Measurements from ENCODE around the gene OVCH2.
"Not testable (repeated sequence)": the region's sequence is repeated elsewhere in the genome, so short reads cannot be mapped to it uniquely, and the experiment has no call there.

OVCH2 gene

DNA sequence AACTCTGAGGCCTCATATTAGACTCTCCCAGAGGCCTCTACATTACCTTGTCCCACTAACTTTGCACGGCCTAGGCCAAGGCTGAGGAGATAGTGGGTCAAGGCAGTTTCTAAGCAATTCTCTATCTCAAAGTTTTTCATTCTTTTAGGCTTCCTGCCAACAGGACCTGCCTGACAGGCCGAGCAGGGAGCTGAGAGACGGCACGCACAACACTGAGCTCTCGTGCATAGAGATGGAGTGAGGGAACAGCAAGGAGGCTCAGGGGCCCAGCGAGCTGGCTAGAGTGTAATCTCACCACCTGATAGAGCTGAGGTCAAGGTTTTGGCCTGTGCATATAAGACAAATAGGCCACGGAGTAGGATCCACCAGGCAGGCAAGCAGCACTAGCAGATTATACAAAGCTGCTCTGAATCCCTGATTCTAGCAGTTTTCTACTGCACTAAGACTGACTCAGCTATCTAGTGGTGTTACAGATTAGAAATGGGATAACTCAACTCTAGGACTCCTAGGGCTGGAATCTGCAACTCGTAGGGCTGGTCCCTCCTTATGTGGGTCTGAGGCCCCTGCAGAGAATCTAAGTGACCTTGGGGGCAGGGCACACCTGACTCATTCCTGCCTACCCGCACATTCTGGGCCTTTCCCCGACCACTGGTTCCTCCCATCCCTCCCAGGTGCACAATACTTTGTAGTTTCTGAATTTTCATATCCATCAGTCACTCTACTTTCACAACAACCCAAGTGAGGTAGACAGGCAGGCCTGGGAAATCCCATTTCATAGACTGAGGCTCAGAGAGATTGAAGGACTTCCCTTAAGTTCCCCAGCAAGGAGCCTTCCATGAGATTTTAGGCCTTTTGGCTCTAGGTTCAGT lies 34.7 kb downstream of the OVCH2 start:
- peak; percentile 18 for DNase-seq (ENCODE audit: low read depth)

DNA sequence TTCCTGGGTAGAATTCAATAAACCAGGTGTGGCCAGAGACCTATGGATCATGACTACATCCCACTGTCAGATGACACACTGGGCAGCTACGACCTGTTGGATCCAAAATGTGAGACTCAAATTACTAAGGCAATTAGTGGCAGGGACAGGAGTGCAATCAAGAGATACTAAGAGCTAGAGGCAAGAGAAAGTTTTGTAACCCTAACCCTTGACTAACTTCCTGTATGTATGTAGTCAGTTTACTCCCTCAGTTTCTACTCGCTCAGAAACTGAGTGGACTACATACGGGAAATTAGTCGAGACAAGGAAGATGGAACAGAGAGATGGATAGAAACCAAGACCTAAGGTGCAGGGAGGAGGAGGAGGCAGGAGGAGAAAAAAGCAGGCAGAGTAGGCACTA lies 35.6 kb downstream of the OVCH2 start:
- no peak for DNase-seq (ENCODE audit: low read depth)

DNA sequence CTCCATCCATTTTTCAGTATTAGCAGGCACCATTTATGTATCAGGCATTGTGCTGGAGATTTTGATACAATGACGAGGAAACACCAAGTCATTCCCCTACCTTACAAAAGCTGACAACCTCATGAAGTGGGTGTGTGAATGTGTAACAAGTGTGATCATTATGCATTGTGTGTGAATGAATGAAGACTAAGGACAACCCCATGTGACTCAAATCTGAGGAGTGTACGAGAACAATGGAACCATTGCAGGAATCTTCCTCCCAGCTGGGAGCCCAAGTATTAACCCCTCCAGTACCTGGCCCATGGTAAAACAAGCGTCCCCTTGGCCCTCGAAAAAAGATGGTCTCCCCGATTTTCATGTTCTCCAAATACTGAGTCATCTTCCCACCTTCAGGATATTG lies 37.4 kb downstream of the OVCH2 start:
- no peak for DNase-seq (ENCODE audit: low read depth)

DNA sequence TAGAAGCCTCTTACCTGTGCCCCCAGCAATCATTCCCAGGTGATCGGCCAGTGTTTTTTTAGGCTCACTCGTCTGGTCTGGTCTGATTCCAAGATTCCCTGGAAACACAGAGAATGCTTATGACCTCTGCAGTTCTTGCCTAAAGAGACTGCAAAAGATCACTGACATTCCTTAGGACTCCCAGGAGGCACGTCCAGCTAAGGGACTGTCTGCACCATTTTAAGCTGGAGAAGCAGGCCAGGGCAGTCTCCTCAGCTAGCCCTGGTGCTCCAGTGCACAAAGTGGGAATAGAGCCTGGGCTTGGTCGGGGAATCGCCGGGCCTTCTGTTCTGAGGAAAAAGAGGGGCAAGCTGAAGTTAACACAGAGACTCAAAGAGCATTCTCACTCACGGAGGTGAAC lies 37.8 kb downstream of the OVCH2 start:
- no peak for DNase-seq (ENCODE audit: low read depth)

DNA sequence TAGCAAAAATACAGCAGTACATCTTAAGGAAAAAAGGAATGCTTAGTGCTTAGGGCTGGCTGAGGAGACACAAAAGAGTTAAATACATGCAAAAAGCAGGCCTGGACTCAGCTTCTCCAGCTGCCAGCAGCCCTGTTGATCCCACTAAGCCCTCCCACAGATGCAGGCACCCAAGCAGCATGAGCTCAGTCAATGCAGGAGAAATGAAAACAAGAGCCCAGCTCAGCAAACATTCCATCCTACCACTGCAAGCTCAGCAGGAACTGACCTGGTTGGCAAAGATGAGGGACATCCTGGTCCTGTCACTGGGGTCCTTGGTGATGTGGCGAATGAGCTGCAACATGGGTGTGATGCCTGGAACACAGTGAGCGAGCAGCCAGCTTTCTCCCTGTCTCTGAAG lies 38.8 kb downstream of the OVCH2 start:
- DNase-seq (ENCODE audit: low read depth), result peak; percentile 36

DNA sequence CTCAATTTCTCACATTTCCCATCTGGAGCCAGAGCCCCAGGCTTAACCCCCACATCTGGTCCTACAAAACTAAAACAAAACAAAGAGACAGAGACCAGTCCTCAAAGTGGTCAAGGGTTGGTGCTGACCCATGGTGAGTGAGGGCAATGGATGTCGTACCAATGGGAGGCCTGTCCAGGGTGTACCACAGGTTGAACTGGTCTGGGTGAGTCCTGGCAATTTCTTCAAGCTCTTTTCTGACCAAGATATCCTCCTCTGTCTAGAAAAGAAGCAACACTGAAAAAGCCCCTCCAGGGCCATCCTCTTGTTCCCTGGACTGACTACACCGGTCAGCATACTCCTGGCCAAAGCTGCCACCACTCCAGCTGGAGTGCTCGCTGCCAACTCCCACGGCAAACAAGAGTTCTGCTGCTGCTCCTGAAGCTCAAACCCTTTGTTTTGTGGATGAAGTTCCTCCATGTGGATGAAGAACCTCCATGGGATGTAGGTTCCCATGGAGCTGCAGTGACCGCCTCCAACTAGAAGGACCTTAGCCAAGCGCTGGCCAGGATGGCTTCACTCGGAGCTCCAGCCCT lies 39.9 kb downstream of the OVCH2 start:
- no peak for DNase-seq (ENCODE audit: low read depth)

DNA sequence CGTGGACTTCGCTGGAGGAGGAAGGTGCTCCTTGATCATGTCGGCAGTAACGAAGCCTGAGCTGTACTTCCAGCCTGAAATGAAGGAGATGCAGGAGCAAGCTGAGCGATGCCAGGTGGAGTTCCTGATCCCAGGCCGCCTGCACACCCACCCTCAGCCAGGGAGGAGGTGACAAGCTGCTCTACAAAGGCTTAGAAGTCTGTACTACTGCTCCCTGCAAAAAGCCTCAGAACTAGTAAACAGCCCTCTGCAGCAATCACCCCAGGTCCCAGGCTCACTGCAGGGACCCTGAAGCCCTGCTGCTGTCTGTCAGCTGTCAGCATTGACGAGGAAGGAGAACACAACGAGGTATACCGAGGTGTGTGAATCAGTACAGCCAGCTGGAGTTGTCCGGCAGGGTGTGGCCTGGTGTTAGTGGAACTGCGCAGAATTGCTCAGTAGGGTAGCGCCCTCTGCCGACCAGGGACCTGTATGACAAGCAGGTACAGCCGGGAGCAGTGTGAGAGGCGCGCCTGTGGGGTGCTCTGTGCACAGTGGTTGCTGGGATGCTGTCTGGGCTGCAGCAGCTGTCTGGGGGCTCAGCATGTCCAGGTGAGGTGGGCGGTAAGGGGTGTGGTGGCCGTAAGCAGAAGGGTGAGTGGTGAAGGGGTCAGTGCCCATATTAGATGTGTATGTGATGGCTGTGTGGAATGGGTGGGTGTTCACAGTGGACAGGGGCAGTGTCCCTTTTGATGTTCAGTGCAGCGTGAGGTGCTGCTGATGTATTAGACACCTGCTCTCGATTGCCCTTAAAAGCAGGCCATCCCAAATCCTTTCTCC lies 40.6 kb downstream of the OVCH2 start:
- peak; percentile 65 for DNase-seq (ENCODE audit: low read depth)

DNA sequence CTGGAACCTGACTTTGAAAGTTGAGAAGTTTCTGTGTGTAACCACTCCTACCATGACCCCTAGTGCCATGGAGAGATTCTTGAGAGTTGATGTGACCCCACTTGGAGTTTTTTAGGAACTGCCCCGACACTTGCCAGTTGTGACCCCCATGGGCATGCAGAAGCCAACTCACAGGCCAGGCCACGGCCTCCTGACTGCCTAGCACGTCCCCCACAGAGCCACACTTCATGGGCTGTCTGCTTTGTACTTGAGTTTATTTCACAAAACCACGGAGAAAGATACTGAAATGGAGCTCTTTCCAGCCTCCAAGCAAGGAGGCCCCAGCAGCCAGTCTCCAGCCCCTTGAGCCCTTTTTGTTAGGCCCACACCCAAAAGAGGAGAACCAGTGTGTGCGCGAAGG lies 41.4 kb downstream of the OVCH2 start:
- no peak for DNase-seq (ENCODE audit: low read depth)

DNA sequence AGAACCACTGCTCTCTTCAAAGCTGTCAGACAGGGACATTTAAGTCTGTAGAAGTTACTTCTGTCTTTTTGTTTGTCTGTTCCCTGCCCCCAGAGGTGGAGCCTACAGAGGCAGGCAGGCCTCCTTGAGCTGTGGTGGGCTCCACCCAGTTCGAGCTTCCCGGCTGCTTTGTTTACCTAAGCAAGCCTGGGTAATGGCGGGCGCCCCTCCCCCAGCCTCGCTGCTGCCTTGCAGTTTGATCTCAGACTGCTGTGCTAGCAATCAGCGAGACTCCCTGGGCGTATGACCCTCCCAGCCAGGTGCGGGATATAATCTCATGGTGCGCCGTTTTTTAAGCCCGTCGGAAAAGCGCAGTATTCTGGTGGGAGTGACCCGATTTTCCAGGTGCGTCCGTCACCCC lies 42.7 kb downstream of the OVCH2 start:
- DNase-seq (ENCODE audit: low read depth), result not testable (repeated sequence)

DNA sequence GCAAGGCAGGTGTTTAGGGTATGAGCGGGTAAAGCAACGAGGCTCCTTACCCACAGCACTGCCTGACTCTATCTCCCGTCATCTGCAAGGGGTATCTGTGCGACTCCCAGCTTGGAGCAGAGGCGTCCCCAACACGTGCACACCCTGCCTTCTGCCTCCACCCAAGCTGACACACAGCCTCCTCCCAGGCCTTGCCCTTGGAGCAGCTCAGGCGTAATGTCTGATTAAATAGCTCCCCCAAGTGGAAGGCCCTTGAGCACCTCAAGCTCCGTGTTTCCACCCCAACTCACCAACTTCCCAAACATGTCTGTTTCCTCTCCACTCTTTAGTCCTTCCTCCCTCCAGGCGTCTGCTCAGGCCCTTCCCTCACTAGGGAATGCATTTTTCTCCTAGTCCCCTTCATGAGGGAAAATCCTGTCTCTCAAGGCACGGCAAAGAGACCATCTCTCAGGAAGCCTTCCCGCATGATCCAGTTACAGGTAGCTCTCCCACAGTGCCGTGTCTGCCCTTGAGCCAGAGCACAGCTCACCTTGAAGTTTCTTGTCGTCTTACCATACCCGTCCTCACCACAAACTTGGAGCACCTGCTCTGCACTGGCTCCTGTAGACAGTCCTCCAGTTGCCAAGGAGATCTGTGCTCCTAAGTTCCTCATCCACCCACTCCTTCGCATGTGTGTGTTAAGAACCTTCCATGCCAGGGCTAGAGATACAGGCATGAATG lies 48.8 kb downstream of the OVCH2 start:
- peak; percentile 63 for DNase-seq (ENCODE audit: low read depth)

DNA sequence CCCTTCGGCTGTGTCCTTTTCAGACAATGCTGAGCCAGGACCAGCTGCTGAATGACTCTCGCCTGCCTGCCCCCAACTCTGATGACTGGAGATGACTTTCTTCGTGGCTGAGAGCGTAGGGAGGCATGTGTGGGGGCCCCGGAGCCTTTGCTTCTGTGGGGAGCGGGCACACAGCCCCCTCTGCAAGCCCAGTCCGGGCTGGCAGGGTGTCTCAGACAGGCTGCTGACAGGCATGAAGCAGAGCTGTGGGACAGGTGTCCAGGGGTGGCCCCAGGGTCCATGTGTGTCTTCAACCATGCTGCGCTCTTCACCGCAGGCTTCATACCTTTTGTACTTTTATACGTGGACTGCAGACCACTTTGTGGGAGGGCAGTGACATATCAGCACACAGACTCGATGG lies 49.6 kb downstream of the OVCH2 start:
- DNase-seq (ENCODE audit: low read depth), result no peak

DNA sequence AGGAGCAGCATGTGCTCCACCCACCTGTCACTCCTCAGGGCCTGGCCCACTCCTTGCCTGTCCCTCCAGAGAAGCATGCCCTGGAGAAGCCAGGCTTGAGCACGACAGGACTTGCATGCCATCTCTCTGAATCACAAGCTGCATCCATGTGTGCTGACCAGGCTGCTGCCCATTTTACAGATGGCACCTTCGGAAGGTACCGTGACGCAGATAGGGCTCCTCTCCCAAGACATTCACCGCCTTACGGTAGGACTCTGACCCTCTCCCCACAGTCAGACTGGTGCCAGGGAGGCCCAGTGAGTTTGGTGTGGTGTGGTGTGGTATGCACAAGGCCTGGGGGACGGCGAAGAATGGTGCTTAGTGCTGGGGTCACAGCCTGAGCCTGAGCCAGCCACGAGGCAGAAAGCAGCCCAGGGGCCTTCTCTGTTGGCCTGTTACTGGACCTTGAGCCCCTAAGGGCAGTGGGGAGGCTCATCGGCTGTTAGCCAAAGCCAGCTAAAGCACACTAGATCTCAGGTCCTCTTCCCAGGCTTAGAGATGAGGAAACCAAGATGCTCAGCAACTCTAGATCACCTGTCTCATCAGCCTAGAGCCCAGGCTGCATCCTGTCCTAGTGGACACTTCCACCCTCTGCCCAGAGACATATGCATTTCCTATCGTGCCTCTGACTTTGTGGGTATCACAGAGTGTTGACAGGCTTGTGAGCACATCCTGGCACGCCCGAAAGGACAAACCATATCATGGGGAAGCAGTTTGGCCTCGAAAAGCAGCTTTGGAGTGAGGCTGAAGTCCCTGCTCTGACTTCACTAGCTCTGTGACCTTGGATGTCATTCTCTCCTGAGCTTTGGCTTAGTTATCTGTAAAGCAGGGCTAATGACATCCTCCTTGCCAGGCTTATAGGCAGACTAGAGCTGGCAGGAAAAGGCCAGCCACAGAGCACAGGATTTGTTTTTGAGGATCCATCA lies 50.7 kb downstream of the OVCH2 start:
- DNase-seq (ENCODE audit: low read depth), result no peak

DNA sequence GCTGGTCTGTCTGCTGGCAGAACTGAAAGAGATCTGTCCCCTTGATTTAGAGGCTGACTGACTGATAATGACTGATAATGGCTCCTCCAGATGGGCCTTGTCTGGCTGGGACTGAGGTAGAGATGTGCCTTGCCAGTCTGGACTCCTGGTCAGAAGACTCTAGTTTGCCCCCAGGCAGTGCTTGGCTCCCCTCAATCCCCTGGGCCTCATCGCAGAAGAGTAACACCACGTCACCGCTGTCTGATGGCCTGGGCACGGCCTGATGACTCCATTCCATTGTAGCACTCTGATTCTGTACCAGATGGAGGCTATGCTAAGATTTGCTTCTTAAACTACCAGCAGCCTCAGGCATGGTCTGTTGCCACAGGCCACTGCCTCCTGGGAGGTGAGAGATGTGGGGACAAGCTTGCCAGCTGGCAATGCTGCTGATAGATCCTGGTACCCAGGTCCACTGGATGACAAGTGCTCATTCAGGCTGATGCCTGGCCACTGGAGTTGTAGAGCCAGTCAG lies 52.0 kb downstream of the OVCH2 start:
- no peak for DNase-seq (ENCODE audit: low read depth)

DNA sequence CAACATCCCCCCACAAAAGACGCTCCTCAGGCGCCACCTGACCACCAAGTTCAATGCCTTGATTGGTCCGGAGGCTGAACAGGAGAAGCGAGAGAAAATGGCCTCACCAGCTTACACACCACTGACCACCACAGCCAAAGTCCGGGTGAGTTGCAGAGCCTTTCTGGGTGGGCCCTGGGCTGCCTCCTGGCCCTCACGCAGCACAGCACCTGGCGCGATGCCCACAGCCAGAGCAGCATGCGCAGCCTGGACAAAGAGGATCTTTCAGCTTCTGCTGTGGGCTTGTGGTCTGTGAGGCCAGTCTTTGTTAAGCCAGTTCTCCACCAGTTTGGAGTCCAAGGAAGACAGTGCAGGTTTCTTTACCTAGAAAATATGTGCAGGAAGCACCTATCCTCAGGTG lies 54.6 kb downstream of the OVCH2 start:
- DNase-seq (ENCODE audit: low read depth), result no peak

DNA sequence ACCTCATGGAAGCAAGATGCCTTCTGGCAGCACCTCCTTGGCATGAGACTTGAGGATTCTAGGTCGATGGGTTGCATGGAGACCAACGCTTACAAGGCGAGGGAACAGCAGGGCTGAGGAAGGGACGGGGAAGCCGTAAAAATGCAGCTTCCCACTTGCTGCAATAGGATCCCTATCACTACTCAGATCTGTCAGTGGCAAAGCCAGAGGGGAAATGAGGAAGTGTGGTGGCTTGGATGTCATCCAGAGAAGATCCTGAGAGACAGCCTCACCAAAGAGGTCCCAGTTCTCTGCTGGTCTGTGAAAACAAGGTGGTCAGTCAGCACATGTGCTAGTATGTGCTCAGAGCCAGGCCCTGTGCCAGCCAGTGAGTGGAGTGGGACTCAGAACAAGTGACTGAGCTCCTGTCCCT lies 55.1 kb downstream of the OVCH2 start:
- no peak for DNase-seq (ENCODE audit: low read depth)

DNA sequence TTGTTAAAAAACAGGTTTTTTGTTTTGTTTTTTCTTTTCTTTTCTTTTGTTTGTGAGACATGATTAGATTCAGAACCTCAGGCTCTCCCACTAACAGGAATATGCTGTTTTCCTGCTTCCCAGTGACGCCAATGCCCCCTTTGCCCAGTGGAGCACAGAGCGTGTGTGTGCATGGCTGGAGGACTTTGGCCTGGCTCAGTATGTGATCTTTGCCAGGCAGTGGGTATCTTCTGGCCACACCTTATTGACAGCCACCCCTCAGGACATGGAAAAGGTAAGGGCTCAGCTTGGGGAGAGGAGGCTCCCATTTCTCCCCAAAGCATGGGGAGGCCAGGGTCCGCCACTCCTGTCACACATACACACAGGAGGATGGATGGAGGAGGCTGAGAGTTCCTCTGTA lies 58.0 kb downstream of the OVCH2 start:
- no peak for DNase-seq (ENCODE audit: low read depth)

DNA sequence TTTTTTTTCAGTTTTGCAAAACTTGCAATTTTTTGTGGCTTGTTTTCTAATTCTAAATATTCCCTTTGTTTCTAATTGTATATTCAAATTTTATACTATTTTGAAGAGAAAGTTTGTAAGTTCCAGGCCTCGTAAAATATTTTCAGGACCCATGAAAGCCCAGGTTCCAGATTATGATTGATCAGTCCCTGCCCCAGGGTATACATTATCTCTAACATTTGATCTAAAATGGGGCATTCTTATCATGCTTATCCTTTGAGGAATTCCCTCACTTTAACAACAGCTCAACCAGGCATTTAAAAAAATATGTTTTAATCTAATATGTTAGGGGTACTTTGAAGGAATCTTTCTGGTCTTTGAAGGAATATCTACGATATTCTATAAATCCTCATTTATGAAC lies 59.4 kb downstream of the OVCH2 start:
- DNase-seq (ENCODE audit: low read depth), result no peak

DNA sequence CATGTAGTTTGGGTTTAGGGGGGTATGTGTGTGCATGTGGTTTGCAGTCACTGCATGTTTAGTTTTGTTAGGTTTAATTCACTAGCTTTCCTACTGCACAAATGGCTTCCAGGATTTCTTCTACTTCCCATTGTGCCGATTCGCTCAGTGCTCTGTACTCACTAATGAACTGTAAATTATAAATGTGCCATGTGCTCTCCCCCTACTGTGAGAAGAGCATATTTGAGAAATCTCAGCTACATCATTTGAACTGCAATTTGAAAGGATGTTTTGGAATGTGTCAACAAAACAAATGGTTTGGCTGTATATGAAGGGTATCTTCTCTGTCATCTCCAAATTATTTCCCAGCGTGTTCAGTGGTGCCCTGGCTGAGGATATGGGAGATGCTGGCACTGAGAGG lies 61.1 kb downstream of the OVCH2 start:
- DNase-seq (ENCODE audit: low read depth), result no peak

DNA sequence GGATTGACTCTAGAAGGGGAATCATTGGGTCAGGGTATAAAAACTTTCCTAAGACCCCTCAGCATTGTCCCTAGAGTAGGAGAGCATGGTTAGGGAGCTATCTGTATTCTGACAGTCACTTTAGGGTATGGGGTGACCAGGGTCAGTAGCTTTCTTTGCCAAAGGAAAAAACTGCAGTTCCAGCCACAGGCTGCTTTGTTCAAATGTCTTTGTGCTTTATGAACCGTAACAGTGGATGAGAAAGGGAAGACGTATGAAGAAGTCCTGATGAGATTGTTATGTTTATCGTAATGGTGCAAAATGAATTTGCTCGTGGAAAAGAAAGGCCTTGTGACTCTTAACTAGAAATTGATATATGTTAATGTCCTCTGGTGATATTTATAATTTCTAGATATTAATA lies 63.0 kb downstream of the OVCH2 start:
- DNase-seq (ENCODE audit: low read depth), result no peak

DNA sequence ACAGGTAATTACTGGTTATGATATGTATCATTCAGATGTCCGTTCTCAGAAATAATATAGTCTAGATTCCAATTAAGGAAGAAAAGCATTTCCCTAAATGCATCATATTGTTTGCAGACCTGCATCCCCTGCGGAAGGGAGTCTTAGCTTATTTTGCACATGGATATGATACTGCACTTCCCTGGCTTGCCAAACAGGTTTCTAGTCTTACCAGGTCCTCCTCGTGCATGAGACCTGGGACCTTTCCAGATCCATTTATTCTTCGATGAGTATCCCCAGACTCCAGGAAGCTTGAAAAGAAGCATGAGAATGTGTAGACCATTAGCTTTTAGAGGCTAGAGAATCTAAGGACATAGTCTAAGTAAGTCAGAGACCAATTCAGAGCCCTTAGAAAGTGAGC lies 63.5 kb downstream of the OVCH2 start:
- no peak for DNase-seq (ENCODE audit: low read depth)

DNA sequence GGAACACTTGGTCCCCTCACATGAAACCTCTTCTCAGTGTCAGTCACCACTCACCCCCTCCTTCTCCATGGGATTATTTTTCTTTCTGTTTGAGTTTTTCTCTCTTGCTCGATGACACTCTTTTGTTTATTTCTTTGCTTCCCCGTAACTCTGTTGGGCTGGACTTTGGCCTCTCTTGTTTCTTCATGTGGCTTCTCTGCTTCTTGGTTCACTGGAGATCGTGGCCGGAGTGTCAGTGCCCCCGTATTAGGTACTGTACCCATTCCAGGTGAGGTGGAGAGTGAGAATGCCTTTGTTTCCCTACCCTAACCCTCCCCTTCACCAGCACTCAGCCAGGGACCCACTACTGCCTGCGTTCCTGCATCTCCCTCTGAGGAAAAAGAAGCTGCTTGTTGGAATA lies 65.5 kb downstream of the OVCH2 start:
- no peak for DNase-seq (ENCODE audit: low read depth)

Data from amniotic epithelial cell (primary cell).